A673 (cell line): ENCODE measurements around the gene KLK3. TPM values are rescaled to one million over a fixed set of nuclear protein-coding genes. Genes with fewer than 3 reads are reported as not detected.

Experiments used
- BruUV-seq: library from RNA; stranded (reverse); fragments of 400-500 nt; replicated peaks from 2 replicates; lab custom pipeline; 2021; lab: Mats Ljungman, UMichigan
- CTCF ChIA-PET: fragments of 300-600 bp; sonication (Branson Sonifier 250); formaldehyde crosslinking; loops from one replicate; lab custom pipeline; 2022; ENCODE audit warnings: antibody characterized with exemption; lab: Charles Lee
- POLR2A ChIA-PET: fragments of 300-600 bp; sonication (Branson Sonifier 250); formaldehyde crosslinking; loops from one replicate; lab custom pipeline; 2022; ENCODE audit warnings: antibody characterized with exemption; ENCODE audit not compliant: low non-redundant PET; lab: Charles Lee
- DNase-seq: peaks from one replicate; pipeline ENCODE4 v3.0.0-alpha.2; 2015; ENCODE audit warnings: low spot score
- H3K27ac ChIP-seq: fragments of 200-600 bp; sonication (generic); 2 replicates; pipeline ENCODE4 v1.5.1; 2016; ENCODE audit warnings: mixed run types, low read depth, mild to moderate bottlenecking, mixed read lengths, antibody characterized with exemption, low read length; ENCODE audit not compliant: poor library complexity, severe bottlenecking
- H3K27me3 ChIP-seq: fragments of 200-600 bp; sonication (generic); replicated peaks from 2 replicates; pipeline ENCODE4 v1.6.1; 2017; ENCODE audit warnings: mixed run types, low read depth, mild to moderate bottlenecking, mixed read lengths, antibody characterized with exemption, low read length; ENCODE audit not compliant: insufficient read depth, poor library complexity
- H3K36me3 ChIP-seq: fragments of 200-600 bp; sonication (generic); 2 replicates; pipeline ENCODE4 v1.6.1; 2016; ENCODE audit warnings: mixed run types, mild to moderate bottlenecking, mixed read lengths, antibody characterized with exemption, low read length; ENCODE audit not compliant: insufficient read depth, poor library complexity, severe bottlenecking
- H3K4me1 ChIP-seq: fragments of 200-600 bp; sonication (generic); 2 replicates; pipeline ENCODE4 v1.6.1; 2017; ENCODE audit warnings: mixed run types, mild to moderate bottlenecking, mixed read lengths, antibody characterized with exemption, low read length; ENCODE audit not compliant: insufficient read depth, poor library complexity, severe bottlenecking
- H3K4me3 ChIP-seq: fragments of 200-600 bp; sonication (generic); 2 replicates; pipeline ENCODE4 v1.5.1; 2016; ENCODE audit warnings: low read depth, mixed run types, mild to moderate bottlenecking, mixed read lengths, low read length; ENCODE audit not compliant: poor library complexity, severe bottlenecking
- H3K9me3 ChIP-seq: fragments of 200-600 bp; sonication (generic); 2 replicates; pipeline ENCODE4 v1.6.1; 2016; ENCODE audit warnings: mixed run types, low read depth, mild to moderate bottlenecking, mixed read lengths, antibody characterized with exemption, low read length; ENCODE audit not compliant: poor library complexity, severe bottlenecking
- CTCF ChIP-seq: fragments of 300-800, 200-600 bp; sonication (generic); conservative IDR thresholded peaks from 2 replicates; pipeline ENCODE4 v1.5.1; 2017; ENCODE audit warnings: low read depth, mild to moderate bottlenecking, antibody characterized with exemption, low read length, moderate library complexity, mixed read lengths
- EZH2 ChIP-seq: fragments of 200-600 bp; sonication (generic); IDR thresholded peaks from 2 replicates; pipeline ENCODE4 v1.6.1; 2017; ENCODE audit warnings: borderline replicate concordance, low read depth, mild to moderate bottlenecking, mixed read lengths, antibody characterized with exemption, low read length; ENCODE audit not compliant: poor library complexity, severe bottlenecking
- intact Hi-C: fragments of 100-400 bp; cut with micrococcal nuclease; formaldehyde crosslinking; loops from one replicate; pipeline ENCODE4 v1.10.0; 2022; ENCODE audit not compliant: unreplicated experiment
- total RNA-seq: library from RNA; stranded (reverse); gene quantifications from 2 replicates; pipeline ENCODE4 v1.2.3, GENCODE V29; 2021

The KLK3 gene
- total RNA-seq, 1 experiment from 2014 or later, result not detected

DNA sequence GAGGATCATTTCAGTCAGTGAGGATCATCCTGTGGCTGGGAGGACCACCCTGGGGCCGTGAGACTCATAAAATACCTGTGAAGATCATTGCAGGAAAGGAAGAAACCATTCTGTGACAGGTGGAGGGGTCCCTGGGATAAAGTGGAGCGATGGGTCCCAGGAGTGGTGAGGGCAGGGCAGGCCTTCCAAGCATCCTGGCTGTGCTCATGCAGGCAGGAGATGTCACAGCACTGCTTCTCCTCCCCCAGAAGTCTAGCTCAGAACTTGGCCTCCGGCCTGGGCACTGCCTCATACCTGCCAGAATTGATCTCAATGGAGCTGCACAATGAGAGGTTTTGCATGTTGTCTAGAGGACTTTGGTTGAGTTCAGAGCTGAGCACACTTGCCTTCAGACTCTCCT is 42.2 kb upstream of the KLK3 start:
- no peaks in the 10 kb centered on the region for H3K27me3 ChIP-seq
- POLR2A ChIA-PET, result no interaction called here

GRCh38 chr19:50814883-50815282 is 39.8 kb upstream of the KLK3 start:
- no peak for DNase-seq
- no TSS peak for BruUV-seq
- Histone ChIP-seq H3K4me1 (no peaks in the 10 kb centered on the region), H3K9me3 (no peaks in the 10 kb centered on the region), H3K27ac (no peak overlapping the region), H3K4me3 (no peak overlapping the region), H3K36me3 (no peaks in the 10 kb centered on the region), H3K27me3 (no peaks in the 10 kb centered on the region)
- ChIA-PET CTCF (interaction anchor here (0.5 kb wide), 1 partner anchor 280 kb away, joined by 8 read pairs; no protein-coding TSS in a partner anchor), POLR2A (no interaction called here)
- TF ChIP-seq CTCF, result no peak
- no peak for TF ChIP-seq EZH2
- intact Hi-C loops, result no loop called here

More for the DNA sequence above, 42.2 kb upstream of the KLK3 start:
- BruUV-seq, result no TSS peak
- Histone ChIP-seq H3K4me3 (no peak overlapping the region), H3K36me3 (no peaks in the 10 kb centered on the region), H3K9me3 (no peaks in the 10 kb centered on the region), H3K27ac (no peak overlapping the region), H3K4me1 (no peaks in the 10 kb centered on the region)
- CTCF ChIA-PET, result no interaction called here
- no peak for TF ChIP-seq CTCF
- no peak for TF ChIP-seq EZH2
- DNase-seq, result no peak
- intact Hi-C loops, result no loop called here

DNA sequence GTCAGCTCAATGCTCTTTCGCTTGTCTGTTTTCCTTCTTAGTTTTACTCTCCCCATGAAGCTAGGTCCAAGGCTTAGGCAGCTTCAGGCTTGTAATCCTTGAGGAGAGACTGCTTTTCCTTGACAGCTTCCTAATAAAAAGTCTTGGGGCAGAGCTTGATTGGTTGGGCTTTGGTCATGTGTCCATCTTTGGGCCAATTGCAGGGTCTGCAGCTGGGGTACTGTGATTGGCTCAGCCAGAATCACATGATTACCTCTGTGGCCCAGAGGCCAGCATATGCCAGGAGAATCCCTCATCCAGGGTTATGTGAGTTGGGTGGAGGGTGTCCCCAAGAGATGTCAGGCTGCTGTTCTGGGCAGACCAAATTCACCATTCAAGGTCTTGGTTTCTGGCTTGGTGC is 39.3 kb upstream of the KLK3 start:
- POLR2A ChIA-PET, result no interaction called here
- intact Hi-C loops, result no loop called here

More for the DNA sequence above, 39.3 kb upstream of the KLK3 start:
- no peak for TF ChIP-seq CTCF
- TF ChIP-seq EZH2, result no peak
- Histone ChIP-seq H3K36me3 (no peaks in the 10 kb centered on the region), H3K9me3 (no peaks in the 10 kb centered on the region), H3K27me3 (no peaks in the 10 kb centered on the region), H3K4me1 (no peaks in the 10 kb centered on the region), H3K27ac (no peak overlapping the region), H3K4me3 (no peak overlapping the region)
- DNase-seq, result no peak
- BruUV-seq, result no TSS peak
- CTCF ChIA-PET, result no interaction called here
